ENCODE results near the gene RNF11.
A peak's percentile ranks its signal among the peaks of the same experiment; 100 is the strongest.
"Not testable (repeated sequence)": the region's sequence is repeated elsewhere in the genome, so short reads cannot be mapped to it uniquely, and the experiment has no call there.

Gene RNF11

GRCh38 chr1:51234236-51234635 lies 1.8 kb upstream of the RNF11 start:
- peaks cover 12% of the 10 kb centered on the region for H3K4me1 Mint-ChIP-seq
- not testable (repeated sequence) for ATAC-seq (replicated peaks; ENCODE audit: extremely low read depth, poor library complexity, severe bottlenecking)

DNA sequence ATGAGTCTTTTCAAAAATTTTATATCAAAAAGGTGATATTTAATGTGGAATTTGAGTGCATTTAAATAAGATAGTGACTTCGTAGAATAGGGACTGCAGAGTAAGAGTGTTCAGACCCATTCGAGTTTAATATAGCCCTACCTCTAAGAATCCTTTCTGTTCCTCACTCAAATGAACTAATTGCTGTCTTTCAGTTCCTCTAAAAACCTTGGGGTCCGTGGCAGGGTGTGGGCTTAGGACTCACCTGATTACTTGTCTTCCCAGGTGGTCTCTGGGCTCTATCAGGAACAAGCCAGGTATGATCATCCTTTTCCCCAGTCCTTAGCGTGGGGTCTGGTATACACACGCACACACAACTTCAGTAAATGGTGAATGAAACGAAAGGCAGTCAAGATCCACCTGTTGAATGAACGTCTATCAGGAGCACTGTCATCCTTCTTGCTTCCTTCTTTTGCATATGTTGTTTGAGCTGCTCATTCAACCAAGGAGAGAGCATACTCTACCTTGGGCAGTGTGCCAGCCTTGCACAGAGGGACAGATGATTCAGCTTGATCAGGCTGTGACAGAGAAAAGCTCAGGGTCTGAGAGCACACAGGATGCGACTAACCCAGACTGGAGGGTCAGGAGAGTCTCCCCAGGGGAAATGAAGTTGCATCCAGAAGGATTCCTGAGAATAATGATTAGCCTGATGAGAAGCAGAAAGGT lies 1.2 kb upstream of the RNF11 start:
- H3K27ac Mint-ChIP-seq (ENCODE audit: low read depth) = no peak overlapping the region
- DNase-seq (ENCODE audit: low spot score in 2 of 2) (no peak), ATAC-seq (replicated peaks; ENCODE audit: extremely low read depth, poor library complexity, severe bottlenecking) (no peak)

More at GRCh38 chr1:51234236-51234635, 1.8 kb upstream of the RNF11 start:
- DNase-seq (ENCODE audit: low spot score in 2 of 2); H3K4me3 Mint-ChIP-seq; H3K27ac Mint-ChIP-seq (ENCODE audit: low read depth); H3K9me3 Mint-ChIP-seq; H3K36me3 Mint-ChIP-seq (ENCODE audit: insufficient read depth); H3K27me3 Mint-ChIP-seq: not testable (repeated sequence)

GRCh38 chr1:51236531-51237350 lies 668 bp downstream of the RNF11 start:
- DNase-seq (ENCODE audit: low spot score in 2 of 2) (peak; percentile 21 to 32), ATAC-seq (replicated peaks; ENCODE audit: extremely low read depth, poor library complexity, severe bottlenecking) (peak; percentile 25)
- peaks cover 33% of the 10 kb centered on the region for H3K4me1 Mint-ChIP-seq
- H3K4me3 Mint-ChIP-seq = no peak overlapping the region
- H3K27me3 Mint-ChIP-seq = no peaks in the 10 kb centered on the region
- H3K9me3 Mint-ChIP-seq = no peaks in the 10 kb centered on the region
- peaks cover 4% of the 10 kb centered on the region for H3K36me3 Mint-ChIP-seq (ENCODE audit: insufficient read depth)
- H3K27ac Mint-ChIP-seq (ENCODE audit: low read depth) = no peak overlapping the region

More for the DNA sequence above, 1.2 kb upstream of the RNF11 start:
- Mint-ChIP-seq H3K36me3 (ENCODE audit: insufficient read depth) (peaks cover 2% of the 10 kb centered on the region), H3K9me3 (no peaks in the 10 kb centered on the region), H3K27me3 (no peaks in the 10 kb centered on the region), H3K4me3 (no peak overlapping the region), H3K4me1 (peaks cover 15% of the 10 kb centered on the region)

GRCh38 chr1:51237351-51238033 lies 1.4 kb downstream of the RNF11 start:
- Mint-ChIP-seq H3K27me3 (no peaks in the 10 kb centered on the region), H3K36me3 (ENCODE audit: insufficient read depth) (peaks cover 4% of the 10 kb centered on the region), H3K9me3 (no peaks in the 10 kb centered on the region), H3K4me1 (peaks cover 34% of the 10 kb centered on the region), H3K4me3 (no peak overlapping the region), H3K27ac (ENCODE audit: low read depth) (no peak overlapping the region)
- DNase-seq (ENCODE audit: low spot score in 2 of 2) = no peak
- ATAC-seq (replicated peaks; ENCODE audit: extremely low read depth, poor library complexity, severe bottlenecking) = no peak

GRCh38 chr1:51238034-51238403 lies 1.9 kb downstream of the RNF11 start:
- H3K27ac Mint-ChIP-seq (ENCODE audit: low read depth) = no peak overlapping the region

GRCh38 chr1:51240084-51240483 lies 4.0 kb downstream of the RNF11 start:
- Mint-ChIP-seq H3K9me3 (no peaks in the 10 kb centered on the region), H3K36me3 (ENCODE audit: insufficient read depth) (peaks cover 4% of the 10 kb centered on the region), H3K4me1 (peaks cover 42% of the 10 kb centered on the region), H3K27me3 (no peaks in the 10 kb centered on the region), H3K4me3 (no peak overlapping the region), H3K27ac (ENCODE audit: low read depth) (peak overlapping the region; percentile 64)
- DNase-seq (ENCODE audit: low spot score in 2 of 2) = no peak
- no peak for ATAC-seq (replicated peaks; ENCODE audit: extremely low read depth, poor library complexity, severe bottlenecking)

More at GRCh38 chr1:51238034-51238403, 1.9 kb downstream of the RNF11 start:
- H3K9me3 Mint-ChIP-seq = no peaks in the 10 kb centered on the region
- ATAC-seq (replicated peaks; ENCODE audit: extremely low read depth, poor library complexity, severe bottlenecking) (no peak), DNase-seq (ENCODE audit: low spot score in 2 of 2) (no peak)
- H3K27me3 Mint-ChIP-seq = no peaks in the 10 kb centered on the region
- peaks cover 4% of the 10 kb centered on the region for H3K36me3 Mint-ChIP-seq (ENCODE audit: insufficient read depth)
- H3K4me1 Mint-ChIP-seq = peaks cover 37% of the 10 kb centered on the region
- H3K4me3 Mint-ChIP-seq = no peak overlapping the region

DNA sequence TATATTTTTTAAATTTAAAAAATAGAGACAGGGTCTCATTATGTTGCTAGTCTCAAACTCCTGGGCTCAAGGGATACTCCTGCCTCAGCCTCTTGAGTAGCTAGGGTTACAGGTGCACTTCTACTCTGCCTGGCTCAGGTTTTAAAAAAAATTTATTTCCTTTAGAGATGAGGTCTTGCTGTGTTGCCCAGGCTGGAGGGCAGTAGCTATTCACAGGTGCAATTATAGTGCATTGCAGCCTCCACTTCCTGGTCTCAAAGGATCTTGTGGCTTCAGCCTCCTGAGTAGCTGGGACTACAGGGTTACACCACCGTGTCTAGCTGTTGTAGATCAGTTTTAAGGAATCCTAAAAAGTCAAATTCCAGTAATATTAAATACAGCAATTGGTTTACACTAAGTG lies 5.0 kb downstream of the RNF11 start:
- no peak for ATAC-seq (replicated peaks; ENCODE audit: extremely low read depth, poor library complexity, severe bottlenecking)
- no peaks in the 10 kb centered on the region for H3K9me3 Mint-ChIP-seq
- peaks cover 41% of the 10 kb centered on the region for H3K4me1 Mint-ChIP-seq
- H3K4me3 Mint-ChIP-seq = no peak overlapping the region
- peaks cover 2% of the 10 kb centered on the region for H3K36me3 Mint-ChIP-seq (ENCODE audit: insufficient read depth)
- DNase-seq (ENCODE audit: low spot score in 2 of 2) = no peak
- H3K27me3 Mint-ChIP-seq = no peaks in the 10 kb centered on the region
- H3K27ac Mint-ChIP-seq (ENCODE audit: low read depth) = peak overlapping the region; percentile 60

DNA sequence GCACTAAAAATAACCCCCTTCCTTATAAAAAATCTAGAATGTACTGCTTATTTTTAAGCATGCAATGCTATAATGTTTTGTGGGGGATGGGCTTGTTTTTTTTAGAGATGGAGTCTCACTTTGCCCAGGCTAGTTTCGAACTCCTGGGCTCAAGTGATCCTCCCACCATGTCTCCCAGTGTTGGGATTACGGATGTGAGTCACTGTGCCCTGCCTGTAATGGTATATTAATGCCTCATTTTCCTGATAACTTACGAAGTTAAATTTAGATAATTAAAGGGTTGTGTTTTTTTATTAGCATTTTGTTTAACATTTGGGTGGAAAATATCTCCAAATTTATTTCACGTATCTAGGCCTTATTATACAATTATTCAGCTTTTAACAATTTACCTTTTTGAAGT lies 6.5 kb downstream of the RNF11 start:
- H3K27ac Mint-ChIP-seq (ENCODE audit: low read depth) = no peak overlapping the region
- H3K4me3 Mint-ChIP-seq = no peak overlapping the region
- H3K9me3 Mint-ChIP-seq = no peaks in the 10 kb centered on the region
- peaks cover 55% of the 10 kb centered on the region for H3K4me1 Mint-ChIP-seq
- H3K27me3 Mint-ChIP-seq = no peaks in the 10 kb centered on the region
- ATAC-seq (replicated peaks; ENCODE audit: extremely low read depth, poor library complexity, severe bottlenecking) = no peak
- DNase-seq (ENCODE audit: low spot score in 2 of 2) = no peak
- H3K36me3 Mint-ChIP-seq (ENCODE audit: insufficient read depth) = peaks cover 2% of the 10 kb centered on the region

DNA sequence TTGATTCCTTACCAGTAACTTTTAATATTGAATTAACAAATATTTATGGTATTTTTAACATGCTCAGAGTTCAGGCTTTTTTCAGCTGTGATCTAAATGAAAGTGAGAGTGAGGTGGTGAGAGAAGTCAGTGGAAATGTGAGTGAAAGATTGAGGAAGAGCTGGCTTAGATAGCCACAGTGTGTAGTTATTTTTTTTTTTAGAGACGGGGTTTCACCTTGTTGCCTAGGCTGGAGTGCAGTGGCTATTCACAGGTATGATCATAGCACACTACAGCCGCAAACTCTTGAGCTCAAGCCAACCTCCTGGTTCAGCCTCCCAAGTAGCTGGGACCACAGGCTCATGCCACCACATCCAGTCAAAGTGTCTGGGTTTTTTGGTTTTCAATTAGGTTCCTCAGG lies 10.9 kb downstream of the RNF11 start:
- no peaks in the 10 kb centered on the region for H3K27me3 Mint-ChIP-seq
- H3K9me3 Mint-ChIP-seq = no peaks in the 10 kb centered on the region
- no peak overlapping the region for H3K4me3 Mint-ChIP-seq
- peaks cover 50% of the 10 kb centered on the region for H3K4me1 Mint-ChIP-seq
- no peak overlapping the region for H3K27ac Mint-ChIP-seq (ENCODE audit: low read depth)
- DNase-seq (ENCODE audit: low spot score in 2 of 2) (no peak), ATAC-seq (replicated peaks; ENCODE audit: extremely low read depth, poor library complexity, severe bottlenecking) (no peak)
- H3K36me3 Mint-ChIP-seq (ENCODE audit: insufficient read depth) = peaks cover 3% of the 10 kb centered on the region

GRCh38 chr1:51247499-51247898 lies 11.4 kb downstream of the RNF11 start:
- H3K36me3 Mint-ChIP-seq (ENCODE audit: insufficient read depth) = peaks cover 4% of the 10 kb centered on the region
- no peak overlapping the region for H3K27ac Mint-ChIP-seq (ENCODE audit: low read depth)
- DNase-seq (ENCODE audit: low spot score in 2 of 2) (no peak), ATAC-seq (replicated peaks; ENCODE audit: extremely low read depth, poor library complexity, severe bottlenecking) (no peak)
- H3K4me3 Mint-ChIP-seq = no peak overlapping the region
- peaks cover 55% of the 10 kb centered on the region for H3K4me1 Mint-ChIP-seq
- no peaks in the 10 kb centered on the region for H3K27me3 Mint-ChIP-seq
- H3K9me3 Mint-ChIP-seq = no peaks in the 10 kb centered on the region

GRCh38 chr1:51249445-51249844 lies 13.4 kb downstream of the RNF11 start:
- Mint-ChIP-seq H3K27ac (ENCODE audit: low read depth) (no peak overlapping the region), H3K9me3 (no peaks in the 10 kb centered on the region), H3K36me3 (ENCODE audit: insufficient read depth) (peaks cover 5% of the 10 kb centered on the region), H3K4me3 (no peak overlapping the region), H3K4me1 (peaks cover 47% of the 10 kb centered on the region), H3K27me3 (no peaks in the 10 kb centered on the region)
- ATAC-seq (replicated peaks; ENCODE audit: extremely low read depth, poor library complexity, severe bottlenecking) (no peak), DNase-seq (ENCODE audit: low spot score in 2 of 2) (no peak)

GRCh38 chr1:51250729-51251128 lies 14.7 kb downstream of the RNF11 start:
- H3K9me3 Mint-ChIP-seq; H3K27me3 Mint-ChIP-seq; H3K4me3 Mint-ChIP-seq; H3K27ac Mint-ChIP-seq (ENCODE audit: low read depth); DNase-seq (ENCODE audit: low spot score in 2 of 2); H3K36me3 Mint-ChIP-seq (ENCODE audit: insufficient read depth); ATAC-seq (replicated peaks; ENCODE audit: extremely low read depth, poor library complexity, severe bottlenecking): not testable (repeated sequence)
- H3K4me1 Mint-ChIP-seq = peaks cover 44% of the 10 kb centered on the region
